DND-41 (cell line): ENCODE data around the gene PMEPA1.

Experiments used
- ATAC-seq: fragments of 200-7000 bp; cut with Tn5 transposase; 3 replicates; pipeline ENCODE4 v1.9.1; 2021; ENCODE audit warnings: low read depth; ENCODE audit not compliant: insufficient read depth
- DNase-seq: peaks from one replicate; pipeline ENCODE4 v3.0.0-alpha.2; 2020
- H2AFZ ChIP-seq: 2 replicates; pipeline ENCODE4 v1.6.0; 2012; ENCODE audit warnings: low read depth, low read length
- H3K27ac ChIP-seq: 2 replicates; pipeline ENCODE4 v1.5.1; 2012; ENCODE audit warnings: low read length, inconsistent platforms
- H3K27me3 ChIP-seq: fragments of 200-600 bp; sonication (generic); 2 replicates; pipeline ENCODE4 v1.6.0; 2012; ENCODE audit warnings: low read length, mild to moderate bottlenecking, inconsistent platforms; ENCODE audit not compliant: insufficient read depth, poor library complexity
- H3K36me3 ChIP-seq: 2 replicates; pipeline ENCODE4 v1.5.1; 2012; ENCODE audit warnings: low read length, inconsistent platforms; ENCODE audit not compliant: insufficient read depth
- H3K4me1 ChIP-seq: 2 replicates; pipeline ENCODE4 v1.5.1; 2012; ENCODE audit warnings: mild to moderate bottlenecking, low read length; ENCODE audit not compliant: insufficient read depth
- H3K4me2 ChIP-seq: 2 replicates; pipeline ENCODE4 v1.6.0; 2012; ENCODE audit warnings: mild to moderate bottlenecking, moderate library complexity, low read length, inconsistent platforms; ENCODE audit not compliant: insufficient read depth
- H3K4me3 ChIP-seq, 2 experiments: fragments of 200-600 bp in 1 of 2; shearing (Covaris generic) in 1 of 2; 2 replicates each; pipeline ENCODE4 v1.5.1; 2012 to 2016; ENCODE audit warnings: inconsistent platforms in 2 of 2, low read length in 2 of 2, mild to moderate bottlenecking in 2 of 2, low read depth in 1 of 2, moderate library complexity in 1 of 2
- H3K79me2 ChIP-seq: 2 replicates; pipeline ENCODE4 v1.6.0; 2012; ENCODE audit warnings: low read length, inconsistent platforms; ENCODE audit not compliant: insufficient read depth
- H3K9ac ChIP-seq: 2 replicates; pipeline ENCODE4 v1.6.0; 2012; ENCODE audit warnings: low read depth, mild to moderate bottlenecking, inconsistent platforms, low read length, moderate library complexity
- H3K9me3 ChIP-seq: 2 replicates; pipeline ENCODE4 v1.5.1; 2012; ENCODE audit warnings: low read length, moderate library complexity, mild to moderate bottlenecking, inconsistent platforms; ENCODE audit not compliant: insufficient read depth, severe bottlenecking
- H4K20me1 ChIP-seq: 2 replicates; pipeline ENCODE4 v1.6.0; 2012; ENCODE audit warnings: low read length; ENCODE audit not compliant: insufficient read depth
- EZH2 ChIP-seq: IDR thresholded peaks from 3 replicates; pipeline ENCODE4 v1.6.1; 2012; ENCODE audit warnings: borderline replicate concordance, low read depth, mild to moderate bottlenecking, moderate library complexity, low read length, inconsistent platforms; ENCODE audit not compliant: severe bottlenecking
- TF ChIP-seq, protein P1 (sequence below): IDR thresholded peaks from 2 replicates; pipeline ENCODE4 v1.5.1; 2012; ENCODE audit warnings: borderline replicate concordance, low read length, moderate library complexity, mild to moderate bottlenecking; ENCODE audit not compliant: poor library complexity, severe bottlenecking; ENCODE audit errors: extremely low read depth

Gene PMEPA1

DNA sequence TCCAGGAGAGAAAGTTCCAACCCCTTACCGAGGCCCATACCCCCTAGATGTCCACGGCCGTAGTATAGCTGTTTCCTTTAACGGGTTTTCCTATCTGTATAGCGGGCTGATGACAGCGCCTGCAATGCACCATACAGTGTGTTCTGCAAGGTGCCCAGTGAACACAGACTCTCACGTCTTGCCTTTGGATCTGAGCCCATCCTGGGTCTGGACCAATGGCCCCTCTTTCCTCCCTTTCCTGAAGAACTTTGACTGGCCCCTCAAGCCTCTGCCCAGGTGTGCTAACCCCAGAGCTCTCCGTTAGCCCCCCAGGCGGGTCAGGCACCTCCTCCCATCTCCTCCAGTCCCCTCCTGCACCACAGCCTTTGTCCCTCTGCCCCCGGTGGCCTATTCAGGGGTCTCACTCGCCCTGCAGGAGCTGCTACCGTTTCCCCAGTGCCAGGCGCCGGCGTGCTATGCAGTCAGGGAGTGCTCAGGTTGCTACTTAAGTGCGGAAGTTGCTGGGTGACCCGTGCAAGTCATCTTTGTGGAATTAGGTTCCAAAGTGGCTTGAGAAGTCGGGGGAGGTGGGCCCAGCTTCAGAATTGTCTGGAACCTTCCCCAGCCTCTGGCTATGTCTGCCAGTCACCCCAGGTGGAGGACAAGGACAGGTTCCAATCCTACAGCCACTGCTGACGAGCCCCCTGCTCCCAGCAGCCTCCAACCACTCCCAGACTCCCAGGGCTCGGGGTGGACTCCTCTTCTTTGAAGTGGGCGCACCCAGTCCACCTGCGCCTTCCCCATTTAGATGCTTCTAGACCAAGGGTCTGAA lies 54.6 kb downstream of the PMEPA1 start:
- Histone ChIP-seq H3K27ac (no peak overlapping the region), H4K20me1 (peaks cover 42% of the 10 kb centered on the region), H3K36me3 (no peaks in the 10 kb centered on the region), H3K9me3 (no peaks in the 10 kb centered on the region), H3K4me3 (no peak overlapping the region), H3K79me2 (no peaks in the 10 kb centered on the region), H2AFZ (no peak overlapping the region), H3K4me1 (peaks cover 10% of the 10 kb centered on the region), H3K27me3 (peaks cover 44% of the 10 kb centered on the region), H3K9ac (no peak overlapping the region), H3K4me2 (no peak overlapping the region)
- ATAC-seq (no peak), DNase-seq (peak; percentile 6)
- TF ChIP-seq, protein P1, sequence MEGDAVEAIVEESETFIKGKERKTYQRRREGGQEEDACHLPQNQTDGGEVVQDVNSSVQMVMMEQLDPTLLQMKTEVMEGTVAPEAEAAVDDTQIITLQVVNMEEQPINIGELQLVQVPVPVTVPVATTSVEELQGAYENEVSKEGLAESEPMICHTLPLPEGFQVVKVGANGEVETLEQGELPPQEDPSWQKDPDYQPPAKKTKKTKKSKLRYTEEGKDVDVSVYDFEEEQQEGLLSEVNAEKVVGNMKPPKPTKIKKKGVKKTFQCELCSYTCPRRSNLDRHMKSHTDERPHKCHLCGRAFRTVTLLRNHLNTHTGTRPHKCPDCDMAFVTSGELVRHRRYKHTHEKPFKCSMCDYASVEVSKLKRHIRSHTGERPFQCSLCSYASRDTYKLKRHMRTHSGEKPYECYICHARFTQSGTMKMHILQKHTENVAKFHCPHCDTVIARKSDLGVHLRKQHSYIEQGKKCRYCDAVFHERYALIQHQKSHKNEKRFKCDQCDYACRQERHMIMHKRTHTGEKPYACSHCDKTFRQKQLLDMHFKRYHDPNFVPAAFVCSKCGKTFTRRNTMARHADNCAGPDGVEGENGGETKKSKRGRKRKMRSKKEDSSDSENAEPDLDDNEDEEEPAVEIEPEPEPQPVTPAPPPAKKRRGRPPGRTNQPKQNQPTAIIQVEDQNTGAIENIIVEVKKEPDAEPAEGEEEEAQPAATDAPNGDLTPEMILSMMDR, result no peak
- peak; percentile 20 for TF ChIP-seq EZH2

DNA sequence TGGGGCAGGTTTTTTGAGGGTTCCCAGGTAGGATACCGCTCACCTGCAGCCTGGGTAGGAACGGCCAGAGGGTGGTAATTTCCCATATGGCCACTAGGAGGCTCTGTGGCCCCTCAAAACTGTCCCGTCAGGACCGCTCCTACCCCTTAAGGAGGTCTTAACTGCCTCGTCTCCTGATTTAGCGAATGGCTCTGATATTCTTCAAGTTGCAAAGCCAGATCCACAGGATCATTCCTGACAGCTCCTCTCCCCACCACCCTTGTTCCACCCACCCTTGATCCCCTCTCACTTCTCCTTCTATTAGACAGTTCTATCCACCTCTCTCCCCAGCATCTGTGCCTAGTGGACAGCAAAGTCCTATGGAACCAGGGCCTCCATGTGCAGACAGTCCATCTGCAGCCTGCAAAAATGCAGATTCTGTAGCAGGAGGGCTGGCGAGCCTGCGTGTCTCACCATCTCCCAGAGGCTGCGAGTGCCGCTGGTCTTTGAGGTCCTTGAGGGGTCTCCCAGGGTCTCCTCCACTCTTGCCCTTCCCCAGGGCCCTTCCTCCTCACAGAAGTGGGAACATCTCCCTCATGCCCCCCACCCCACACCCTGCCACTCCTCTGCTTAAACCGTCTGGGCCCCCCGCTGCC lies 55.3 kb downstream of the PMEPA1 start:
- no peak overlapping the region for H3K27ac ChIP-seq
- peaks cover 10% of the 10 kb centered on the region for H3K4me1 ChIP-seq
- no peak overlapping the region for H3K4me2 ChIP-seq
- peak; percentile 64 for ATAC-seq
- TF ChIP-seq, protein P1, result peak; percentile 89
- no peak for TF ChIP-seq EZH2
- H4K20me1 ChIP-seq, result peaks cover 39% of the 10 kb centered on the region
- no peaks in the 10 kb centered on the region for H3K36me3 ChIP-seq
- peaks cover 47% of the 10 kb centered on the region for H3K27me3 ChIP-seq
- H3K4me3 ChIP-seq, result no peak overlapping the region
- H3K79me2 ChIP-seq, result no peaks in the 10 kb centered on the region
- DNase-seq, result peak; percentile 55
- no peaks in the 10 kb centered on the region for H3K9me3 ChIP-seq
- no peak overlapping the region for H3K9ac ChIP-seq
- H2AFZ ChIP-seq, result no peak overlapping the region

DNA sequence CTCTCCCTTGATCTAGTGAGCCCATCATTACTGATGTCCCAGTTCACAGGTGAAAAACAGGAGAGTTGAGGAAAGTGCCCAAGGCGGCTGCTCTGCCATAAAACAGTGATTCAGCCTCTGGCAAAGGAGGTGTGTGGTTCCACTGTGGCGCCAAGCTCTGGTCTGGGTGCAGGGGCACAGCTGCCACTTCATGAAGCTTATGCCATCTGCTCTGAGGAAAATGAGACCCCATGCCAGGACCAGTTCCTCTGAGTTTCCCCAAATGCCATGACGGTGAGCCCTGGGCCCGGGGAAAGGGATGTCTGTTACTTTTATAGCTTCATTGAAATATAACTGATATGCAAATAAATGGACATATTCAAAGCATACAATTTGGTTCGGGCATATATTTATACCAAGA lies 55.9 kb downstream of the PMEPA1 start:
- no peaks in the 10 kb centered on the region for H3K36me3 ChIP-seq
- TF ChIP-seq, protein P1, result no peak
- TF ChIP-seq EZH2, result no peak
- peaks cover 10% of the 10 kb centered on the region for H3K4me1 ChIP-seq
- no peak overlapping the region for H3K4me2 ChIP-seq
- H3K4me3 ChIP-seq, result no peak overlapping the region
- no peak overlapping the region for H2AFZ ChIP-seq
- no peak for ATAC-seq
- H4K20me1 ChIP-seq, result peaks cover 43% of the 10 kb centered on the region
- DNase-seq, result peak; percentile 22
- H3K27me3 ChIP-seq, result peaks cover 47% of the 10 kb centered on the region
- no peak overlapping the region for H3K9ac ChIP-seq
- no peaks in the 10 kb centered on the region for H3K9me3 ChIP-seq
- H3K27ac ChIP-seq, result no peak overlapping the region
- no peaks in the 10 kb centered on the region for H3K79me2 ChIP-seq
